Fibroblast of villous mesenchyme (primary cell): ENCODE measurements around the gene BOC. TPM values are rescaled to one million over a fixed set of nuclear protein-coding genes. Genes with fewer than 3 reads are reported as not detected.

Experiments
- DNase-seq: peaks from one replicate; pipeline ENCODE4 v3.0.0-alpha.2; 2010; ENCODE audit warnings: low read depth
- H3K4me3 ChIP-seq: 2 replicates; pipeline ENCODE4 v1.5.1; 2011; ENCODE audit warnings: low read depth, mild to moderate bottlenecking, low read length
- total RNA-seq: library from RNA; depleted of rRNA; stranded (reverse); fragments of >200 nt; gene quantifications from 2 replicates; pipeline ENCODE4 v1.2.3, GENCODE V29; 2012
- TF ChIP-seq, protein P1 (sequence below): IDR thresholded peaks from 2 replicates; pipeline ENCODE4 v1.5.1; 2012; ENCODE audit warnings: low read depth, mild to moderate bottlenecking, low read length; ENCODE audit not compliant: insufficient read depth

Gene BOC
- total RNA-seq, 1 donor, result 14.2 TPM

DNA sequence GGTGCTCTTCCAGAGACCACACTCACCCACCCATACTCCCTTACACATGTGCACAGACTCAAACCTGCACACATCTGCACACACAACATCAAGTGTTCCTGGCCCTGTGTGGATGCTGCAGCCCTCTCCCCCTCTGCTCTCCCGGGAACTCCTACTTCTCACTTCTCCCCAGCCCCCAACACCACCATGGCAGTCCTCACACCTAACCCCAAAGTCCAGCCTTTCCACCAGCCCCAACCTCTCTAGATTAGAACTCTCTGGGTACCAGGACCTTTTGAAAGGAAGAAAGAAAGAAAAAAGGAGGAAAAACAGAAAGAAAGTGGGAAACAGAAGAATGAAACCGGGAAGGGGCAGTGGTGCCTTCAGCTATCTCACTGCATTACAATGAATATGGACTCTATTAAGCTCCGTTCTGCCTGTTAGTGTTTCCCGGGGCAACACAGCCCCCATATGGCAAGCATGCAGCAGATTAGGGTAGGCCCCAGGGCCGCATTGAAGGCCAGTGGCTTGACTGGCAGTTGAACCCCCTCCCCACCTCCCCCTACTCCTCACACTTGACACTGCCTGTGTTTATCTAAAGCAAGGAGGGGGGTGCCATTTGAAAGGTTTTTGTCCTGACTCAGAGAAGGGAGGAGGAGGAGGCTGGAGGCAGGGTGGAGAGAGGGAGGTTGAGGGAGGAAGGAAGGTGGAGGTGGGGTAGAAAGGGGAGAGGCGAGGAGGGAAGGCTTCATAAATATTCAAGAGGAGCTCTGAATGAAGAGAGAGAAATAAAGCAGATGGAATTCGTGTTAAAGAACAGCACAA is 30.1 kb downstream of the BOC start:
- no peak for DNase-seq
- TF ChIP-seq, protein P1, sequence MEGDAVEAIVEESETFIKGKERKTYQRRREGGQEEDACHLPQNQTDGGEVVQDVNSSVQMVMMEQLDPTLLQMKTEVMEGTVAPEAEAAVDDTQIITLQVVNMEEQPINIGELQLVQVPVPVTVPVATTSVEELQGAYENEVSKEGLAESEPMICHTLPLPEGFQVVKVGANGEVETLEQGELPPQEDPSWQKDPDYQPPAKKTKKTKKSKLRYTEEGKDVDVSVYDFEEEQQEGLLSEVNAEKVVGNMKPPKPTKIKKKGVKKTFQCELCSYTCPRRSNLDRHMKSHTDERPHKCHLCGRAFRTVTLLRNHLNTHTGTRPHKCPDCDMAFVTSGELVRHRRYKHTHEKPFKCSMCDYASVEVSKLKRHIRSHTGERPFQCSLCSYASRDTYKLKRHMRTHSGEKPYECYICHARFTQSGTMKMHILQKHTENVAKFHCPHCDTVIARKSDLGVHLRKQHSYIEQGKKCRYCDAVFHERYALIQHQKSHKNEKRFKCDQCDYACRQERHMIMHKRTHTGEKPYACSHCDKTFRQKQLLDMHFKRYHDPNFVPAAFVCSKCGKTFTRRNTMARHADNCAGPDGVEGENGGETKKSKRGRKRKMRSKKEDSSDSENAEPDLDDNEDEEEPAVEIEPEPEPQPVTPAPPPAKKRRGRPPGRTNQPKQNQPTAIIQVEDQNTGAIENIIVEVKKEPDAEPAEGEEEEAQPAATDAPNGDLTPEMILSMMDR, result no peak
- no peak overlapping the region for H3K4me3 ChIP-seq

DNA sequence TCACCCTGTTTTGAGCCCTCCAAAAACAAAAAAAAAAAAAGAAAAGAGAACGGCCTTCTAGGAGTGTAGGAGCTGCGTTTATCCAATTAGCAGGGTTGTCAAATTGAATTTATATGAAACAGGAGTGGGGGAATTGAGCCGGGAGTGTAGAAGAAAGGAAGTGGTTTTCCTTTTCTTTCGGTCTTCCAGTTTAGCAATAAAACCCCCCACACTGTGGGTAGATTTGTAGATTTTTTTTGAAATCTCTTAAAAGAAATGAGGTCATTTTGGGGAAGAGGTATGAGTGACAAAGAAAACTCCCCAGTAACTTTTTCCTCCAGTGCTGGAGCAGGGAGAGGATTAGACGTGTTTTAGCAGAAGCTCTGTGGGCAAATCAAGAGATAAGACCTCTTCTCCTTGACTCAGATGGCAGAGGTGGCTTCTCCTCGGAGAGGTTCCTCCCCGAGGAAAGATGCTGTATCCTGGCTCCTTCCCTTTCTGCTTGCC is 30.8 kb downstream of the BOC start:
- no peak overlapping the region for H3K4me3 ChIP-seq
- TF ChIP-seq, protein P1, result no peak
- peak; percentile 20 for DNase-seq

DNA sequence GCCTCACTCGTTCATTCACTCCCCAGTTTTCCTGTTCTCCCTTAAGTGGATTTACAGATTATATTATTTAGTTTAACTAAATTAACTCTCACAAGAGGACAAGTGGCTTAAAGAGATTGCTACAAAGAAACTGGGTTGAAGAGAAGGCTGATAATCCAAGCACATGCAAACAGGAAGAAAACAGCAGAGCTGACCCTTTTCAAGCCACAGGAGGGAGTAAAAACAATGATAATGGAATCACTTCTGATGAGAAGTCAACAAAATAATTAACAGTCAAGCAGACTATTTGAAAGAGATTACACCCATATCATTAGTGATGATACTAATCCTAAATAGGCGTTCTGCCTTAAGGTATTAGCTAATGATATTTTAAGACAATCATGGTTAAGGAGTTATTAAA is 31.7 kb downstream of the BOC start:
- no peak for DNase-seq
- TF ChIP-seq, protein P1, result no peak
- H3K4me3 ChIP-seq, result no peak overlapping the region

DNA sequence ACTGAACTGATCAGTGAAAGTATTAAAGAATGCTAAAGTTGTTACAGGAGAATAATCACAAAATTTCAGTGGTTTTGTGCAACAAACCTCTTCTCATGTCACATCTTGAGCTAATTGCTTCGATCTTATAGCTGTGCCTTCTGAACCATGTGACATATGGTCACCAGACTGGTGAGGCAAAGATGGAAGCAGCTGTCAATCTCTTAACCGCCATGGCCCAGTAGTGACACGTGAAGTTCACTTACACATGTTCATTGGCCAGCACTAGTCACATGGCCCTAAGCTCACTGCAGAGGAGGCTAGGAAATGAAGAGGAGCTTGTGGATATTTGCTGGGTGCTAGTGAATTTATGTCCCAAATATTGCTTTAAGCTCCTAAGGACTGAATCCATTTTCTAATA is 32.5 kb downstream of the BOC start:
- H3K4me3 ChIP-seq, result no peak overlapping the region
- DNase-seq, result no peak
- TF ChIP-seq, protein P1, result no peak

DNA sequence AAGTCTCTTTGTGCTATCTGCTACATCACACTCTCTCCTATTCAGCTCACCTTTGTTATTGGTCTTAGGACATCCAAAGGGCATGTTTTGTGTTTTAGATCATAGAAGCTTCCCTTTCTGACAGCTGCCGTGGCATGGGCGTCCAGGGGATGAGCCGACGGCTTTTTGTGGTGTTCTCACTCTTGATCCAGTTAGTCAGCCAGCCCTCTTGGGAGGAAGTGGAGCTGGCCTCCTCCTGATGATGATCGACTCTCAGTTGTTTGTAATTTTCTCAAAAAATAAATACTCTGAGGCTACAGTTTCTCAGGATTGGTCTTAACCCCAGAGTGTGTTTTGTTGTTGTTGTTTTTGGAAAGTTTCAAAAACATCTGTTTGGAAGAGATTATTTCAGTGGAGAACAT is 34.4 kb downstream of the BOC start:
- peak; percentile 46 for DNase-seq
- no peak overlapping the region for H3K4me3 ChIP-seq
- TF ChIP-seq, protein P1, result no peak

DNA sequence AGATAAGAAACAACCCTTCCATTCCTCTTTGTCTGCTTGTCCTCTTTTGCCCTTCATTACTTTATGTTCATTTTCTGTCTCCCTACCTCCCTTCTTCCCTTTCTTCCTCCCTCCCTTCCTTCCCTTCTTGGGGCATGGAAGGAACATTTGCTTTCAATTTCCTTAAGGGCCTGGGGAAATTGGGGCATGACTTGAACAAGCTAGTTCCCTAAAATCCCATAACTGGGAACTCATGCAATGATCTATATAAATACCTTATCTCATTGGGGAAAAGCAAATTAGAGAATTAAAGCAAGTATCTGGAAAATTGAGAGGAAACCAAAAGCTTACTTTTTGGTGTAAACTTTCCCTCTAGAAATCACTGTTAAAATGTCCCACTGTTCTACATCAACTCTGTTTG is 35.7 kb downstream of the BOC start:
- DNase-seq, result no peak
- no peak overlapping the region for H3K4me3 ChIP-seq
- TF ChIP-seq, protein P1, result no peak
